DMS114 treated with DMSO at 0.1 percent for 48 hours (cell line): ENCODE measurements around the gene ANO6.
"Not testable (repeated sequence)": the region's sequence is repeated elsewhere in the genome, so short reads cannot be mapped to it uniquely, and the experiment has no call there.

Experiments
- DNase-seq: peaks from one replicate; lab custom pipeline; 2025; ENCODE audit not compliant: unreplicated experiment; lab: John Stamatoyannopoulos, UW

The ANO6 gene

GRCh38 chr12:45304514-45305178 lies 88.8 kb downstream of the ANO6 start:
- DNase-seq: no peak

GRCh38 chr12:45305907-45306306 lies 90.0 kb downstream of the ANO6 start:
- DNase-seq: no peak

GRCh38 chr12:45309836-45310626 lies 94.1 kb downstream of the ANO6 start:
- DNase-seq: no peak

- DNase-seq: no peak
These were observed 94.7 kb downstream of the ANO6 start for GRCh38 chr12:45310627-45310968.

- DNase-seq: no peak
These were observed 96.1 kb downstream of the ANO6 start for GRCh38 chr12:45312012-45312411.

GRCh38 chr12:45314770-45315169 lies 98.9 kb downstream of the ANO6 start:
- no peak for DNase-seq

GRCh38 chr12:45315462-45315861 lies 99.6 kb downstream of the ANO6 start:
- DNase-seq: no peak

- not testable (repeated sequence) for DNase-seq
These were observed 101.4 kb downstream of the ANO6 start for GRCh38 chr12:45317261-45317660.

- no peak for DNase-seq
These were observed 106.9 kb downstream of the ANO6 start for GRCh38 chr12:45322810-45323209.

- no peak for DNase-seq
These were observed 108.5 kb downstream of the ANO6 start for GRCh38 chr12:45324391-45324790.

GRCh38 chr12:45326358-45326975 lies 110.6 kb downstream of the ANO6 start:
- no peak for DNase-seq

GRCh38 chr12:45327823-45328383 lies 112.0 kb downstream of the ANO6 start:
- no peak for DNase-seq

GRCh38 chr12:45329238-45329637 lies 113.3 kb downstream of the ANO6 start:
- no peak for DNase-seq

- DNase-seq: no peak
These were observed 113.8 kb downstream of the ANO6 start for GRCh38 chr12:45329702-45330101.

- DNase-seq: no peak
These were observed 115.7 kb downstream of the ANO6 start for GRCh38 chr12:45331552-45331951.

- DNase-seq: no peak
These were observed 118.5 kb downstream of the ANO6 start for GRCh38 chr12:45334396-45334795.

GRCh38 chr12:45336331-45336730 lies 120.4 kb downstream of the ANO6 start:
- no peak for DNase-seq

GRCh38 chr12:45336762-45337596 lies 121.1 kb downstream of the ANO6 start:
- DNase-seq: no peak

GRCh38 chr12:45337835-45338234 lies 121.9 kb downstream of the ANO6 start:
- no peak for DNase-seq

GRCh38 chr12:45338272-45338671 lies 122.4 kb downstream of the ANO6 start:
- DNase-seq: no peak

GRCh38 chr12:45339035-45339434 lies 123.1 kb downstream of the ANO6 start:
- no peak for DNase-seq
